Measurements from ENCODE around the gene FDXR. TPM values are rescaled to one million over a fixed set of nuclear protein-coding genes. Genes with fewer than 3 reads are reported as not detected.

The FDXR gene
- total RNA-seq, 4 donors from 2014 or later, result 2.1 to 6.0 (median 3.2) TPM

DNA sequence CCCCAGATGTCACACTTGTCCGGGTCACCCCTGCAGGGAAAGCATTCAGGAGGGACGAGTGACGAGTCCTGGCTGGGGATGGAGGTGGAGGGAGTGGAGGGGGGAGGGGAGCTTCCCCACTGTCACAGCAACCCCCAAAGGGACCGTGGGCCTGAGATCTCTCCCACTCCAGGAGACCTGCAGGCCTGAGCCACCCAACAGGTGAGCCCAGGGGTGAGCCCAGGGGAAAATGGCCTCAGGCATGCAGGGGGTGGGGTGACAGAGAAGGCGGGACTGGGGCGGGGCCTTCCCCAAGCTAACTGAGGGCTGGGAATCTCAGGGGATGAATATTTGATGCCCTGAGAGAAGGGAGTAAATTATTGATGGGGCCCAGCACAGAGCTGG is 47.8 kb upstream of the FDXR start:
- ATAC-seq, result no peak
- peaks cover 35 to 48% (median 47%) of the 10 kb centered on the region in 3 donors for H3K27me3 ChIP-seq
- in situ Hi-C loops (cut with MboI; ENCODE audit: low sequenced_read_pairs in 4 of 4), result no loop called here

DNA sequence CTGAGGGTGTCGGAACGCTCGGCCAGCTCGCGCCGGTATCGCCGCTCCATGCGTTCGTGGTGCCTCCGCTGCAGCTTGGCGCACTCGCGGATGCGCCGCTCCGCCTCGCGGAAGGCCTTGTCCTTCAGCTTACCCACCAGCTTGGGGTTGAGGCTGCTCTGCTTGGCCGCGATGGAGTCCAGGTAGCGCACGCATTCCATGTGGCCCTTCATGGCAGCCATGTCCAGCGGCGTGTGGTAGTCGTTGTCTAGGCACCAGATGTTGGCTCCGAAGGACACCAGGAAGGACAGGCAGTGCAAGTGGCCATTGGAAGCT is 47.5 kb upstream of the FDXR start:
- H3K9me3 ChIP-seq, result no peaks in the 10 kb centered on the region
- H3K4me3 ChIP-seq, result no peak overlapping the region
- peaks cover 34 to 44% (median 43%) of the 10 kb centered on the region in 3 donors for H3K27me3 ChIP-seq
- no peaks in the 10 kb centered on the region for H3K36me3 ChIP-seq
- H3K27ac ChIP-seq, result no peak overlapping the region
- no peak for DNase-seq
- no peak for TF ChIP-seq POLR2A (IDR thresholded peaks at IDR 0.05)
- TF ChIP-seq, protein P1, sequence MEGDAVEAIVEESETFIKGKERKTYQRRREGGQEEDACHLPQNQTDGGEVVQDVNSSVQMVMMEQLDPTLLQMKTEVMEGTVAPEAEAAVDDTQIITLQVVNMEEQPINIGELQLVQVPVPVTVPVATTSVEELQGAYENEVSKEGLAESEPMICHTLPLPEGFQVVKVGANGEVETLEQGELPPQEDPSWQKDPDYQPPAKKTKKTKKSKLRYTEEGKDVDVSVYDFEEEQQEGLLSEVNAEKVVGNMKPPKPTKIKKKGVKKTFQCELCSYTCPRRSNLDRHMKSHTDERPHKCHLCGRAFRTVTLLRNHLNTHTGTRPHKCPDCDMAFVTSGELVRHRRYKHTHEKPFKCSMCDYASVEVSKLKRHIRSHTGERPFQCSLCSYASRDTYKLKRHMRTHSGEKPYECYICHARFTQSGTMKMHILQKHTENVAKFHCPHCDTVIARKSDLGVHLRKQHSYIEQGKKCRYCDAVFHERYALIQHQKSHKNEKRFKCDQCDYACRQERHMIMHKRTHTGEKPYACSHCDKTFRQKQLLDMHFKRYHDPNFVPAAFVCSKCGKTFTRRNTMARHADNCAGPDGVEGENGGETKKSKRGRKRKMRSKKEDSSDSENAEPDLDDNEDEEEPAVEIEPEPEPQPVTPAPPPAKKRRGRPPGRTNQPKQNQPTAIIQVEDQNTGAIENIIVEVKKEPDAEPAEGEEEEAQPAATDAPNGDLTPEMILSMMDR (IDR thresholded peaks at IDR 0.05 in 4 of 5, conservative IDR thresholded peaks at IDR 0.05 in 1 of 5), result no peak
- in situ Hi-C loops (cut with MboI; ENCODE audit: low sequenced_read_pairs in 4 of 4), result no loop called here
- intact Hi-C loops (cut with DNase I; ENCODE audit: low total_unique reads), result no loop called here
- H3K4me1 ChIP-seq, result peaks cover 0 to 14% of the 10 kb centered on the region in 2 donors
- no peak for ATAC-seq

More for the DNA sequence above, 47.8 kb upstream of the FDXR start:
- DNase-seq, result no peak
- intact Hi-C loops (cut with DNase I; ENCODE audit: low total_unique reads), result no loop called here
- Histone ChIP-seq H3K4me3 (no peak overlapping the region), H3K36me3 (no peaks in the 10 kb centered on the region), H3K9me3 (no peaks in the 10 kb centered on the region), H3K4me1 (peaks cover 0 to 14% of the 10 kb centered on the region in 2 donors), H3K27ac (no peak overlapping the region)
- TF ChIP-seq, protein P1 (IDR thresholded peaks at IDR 0.05 in 4 of 5, conservative IDR thresholded peaks at IDR 0.05 in 1 of 5), result no peak
- no peak for TF ChIP-seq POLR2A (IDR thresholded peaks at IDR 0.05)

DNA sequence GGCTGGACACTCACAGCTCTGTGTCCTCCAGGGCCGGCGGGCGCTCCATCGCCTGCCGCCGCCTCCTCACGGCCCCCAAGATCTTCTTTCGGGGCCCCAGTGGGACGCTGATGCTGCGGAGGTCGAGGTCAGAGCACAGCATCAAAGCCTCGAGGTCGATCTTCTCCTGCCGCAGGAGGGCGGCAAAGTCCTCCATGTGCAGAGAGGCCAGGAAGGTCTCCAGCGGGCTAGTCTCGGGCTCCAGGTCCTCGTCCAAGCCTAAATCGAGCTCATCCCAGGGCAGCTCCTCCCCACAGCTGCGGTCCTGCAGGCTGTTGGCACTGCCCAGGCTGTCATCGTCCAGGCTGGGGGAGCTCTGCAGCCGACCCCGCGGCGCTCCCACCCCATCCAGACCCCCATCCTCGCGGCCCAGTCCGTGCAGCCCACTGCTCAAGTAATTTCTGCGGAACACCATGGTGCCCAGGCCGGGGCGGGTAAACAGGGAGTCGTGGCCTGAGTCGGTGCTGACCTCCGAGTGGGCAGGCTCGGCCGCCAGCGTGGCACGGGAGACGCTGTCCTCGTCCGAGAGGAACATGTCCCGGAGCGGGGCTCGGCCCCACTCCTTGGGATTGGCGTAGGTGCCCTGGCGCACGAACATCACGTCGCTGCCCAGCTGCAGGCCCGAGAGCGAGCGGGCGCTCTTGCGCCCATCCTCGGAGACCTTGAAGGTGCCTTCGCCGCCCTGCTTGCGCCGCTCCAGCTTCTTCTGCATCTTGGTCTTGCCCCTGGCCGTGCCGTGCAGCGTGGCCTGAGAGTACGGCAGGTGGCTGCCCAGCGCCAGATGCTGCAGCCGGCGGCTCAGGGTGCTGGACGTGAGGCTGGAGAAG is 46.9 kb upstream of the FDXR start:
- ATAC-seq, result no peak
- H3K36me3 ChIP-seq, result no peaks in the 10 kb centered on the region
- H3K4me1 ChIP-seq, result peaks cover 0 to 14% of the 10 kb centered on the region in 2 donors
- DNase-seq, result no peak
- TF ChIP-seq POLR2A (IDR thresholded peaks at IDR 0.05), result no peak
- TF ChIP-seq, protein P1 (IDR thresholded peaks at IDR 0.05 in 4 of 5, conservative IDR thresholded peaks at IDR 0.05 in 1 of 5), result no peak
- in situ Hi-C loops (cut with MboI; ENCODE audit: low sequenced_read_pairs in 4 of 4) (no loop called here), intact Hi-C loops (cut with DNase I; ENCODE audit: low total_unique reads) (no loop called here)
- H3K9me3 ChIP-seq, result no peaks in the 10 kb centered on the region
- peaks cover 31 to 38% (median 37%) of the 10 kb centered on the region in 3 donors for H3K27me3 ChIP-seq
- H3K27ac ChIP-seq, result no peak overlapping the region
- H3K4me3 ChIP-seq, result no peak overlapping the region

GRCh38 chr17:74918906-74919305 is 46.1 kb upstream of the FDXR start:
- Histone ChIP-seq H3K4me3 (no peak overlapping the region), H3K36me3 (no peaks in the 10 kb centered on the region), H3K27ac (no peak overlapping the region), H3K9me3 (no peaks in the 10 kb centered on the region), H3K4me1 (peaks cover 0 to 12% of the 10 kb centered on the region in 2 donors), H3K27me3 (peaks cover 25 to 31% (median 30%) of the 10 kb centered on the region in 3 donors)
- intact Hi-C loops (cut with DNase I; ENCODE audit: low total_unique reads) (no loop called here), in situ Hi-C loops (cut with MboI; ENCODE audit: low sequenced_read_pairs in 4 of 4) (no loop called here)
- ATAC-seq (no peak), DNase-seq (no peak)
- TF ChIP-seq, protein P1 (IDR thresholded peaks at IDR 0.05 in 4 of 5, conservative IDR thresholded peaks at IDR 0.05 in 1 of 5), result no peak
- TF ChIP-seq POLR2A (IDR thresholded peaks at IDR 0.05), result no peak

Data from gastrocnemius medialis (tissue), 4 donors.